ENCODE results near the gene GRIN2A.
A peak's percentile ranks its signal among the peaks of the same experiment; 100 is the strongest.

Gene GRIN2A

DNA sequence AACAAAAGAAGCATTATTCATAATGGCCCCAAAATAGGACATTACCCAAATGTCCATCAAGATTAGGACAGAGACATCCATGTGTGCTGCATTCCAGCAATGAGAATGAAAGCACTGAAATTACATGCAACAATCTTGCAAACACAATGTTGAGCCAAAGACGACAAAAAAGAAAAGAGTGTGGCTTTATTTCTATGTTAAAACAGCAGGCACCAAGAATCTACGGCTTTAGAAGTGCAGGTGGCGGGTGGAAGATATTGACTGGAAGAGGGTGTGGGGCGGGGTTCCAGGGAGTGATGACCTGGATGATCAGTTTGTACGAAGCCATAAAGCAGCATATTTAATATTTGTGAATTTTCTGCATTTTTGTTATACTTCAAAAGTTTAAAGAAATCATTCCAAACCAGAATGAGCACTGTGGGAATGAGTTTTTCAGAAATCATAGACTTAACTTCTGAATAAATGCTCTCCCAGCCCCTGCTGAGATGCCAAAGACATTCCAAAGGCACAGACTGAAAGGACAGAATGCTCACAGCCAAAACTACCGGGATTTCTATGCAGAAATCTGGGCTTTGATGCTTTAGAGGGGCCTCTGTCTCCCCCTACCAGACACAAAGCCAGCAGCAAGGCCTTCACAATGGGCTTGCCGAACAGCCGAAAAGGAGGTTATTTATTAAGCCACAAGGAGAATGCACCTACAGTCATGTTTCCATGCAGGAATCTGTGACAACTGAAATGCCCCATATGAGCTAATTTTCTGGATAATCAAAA, 361.6 kb downstream of the GRIN2A start:
- no peak for DNase-seq (ENCODE audit: low read depth)

DNA sequence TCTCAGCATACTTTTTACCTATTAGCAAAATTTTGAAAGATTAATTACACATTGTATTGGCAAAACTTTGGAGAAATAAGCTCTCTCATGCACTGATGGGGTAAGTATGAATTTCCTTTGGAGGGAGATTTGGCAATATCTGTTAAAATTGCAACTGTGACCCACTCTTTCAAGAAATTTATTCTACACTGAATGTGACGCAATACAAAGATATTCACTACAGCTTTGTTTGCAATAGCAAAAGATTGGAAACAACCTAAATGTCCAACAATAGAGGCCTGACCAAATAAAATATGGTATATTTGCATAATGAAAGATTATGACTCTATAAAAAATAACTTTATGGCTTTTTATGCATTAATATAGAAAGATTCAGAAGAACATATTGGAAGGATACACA, 363.5 kb downstream of the GRIN2A start:
- no peak for DNase-seq (ENCODE audit: low read depth)

DNA sequence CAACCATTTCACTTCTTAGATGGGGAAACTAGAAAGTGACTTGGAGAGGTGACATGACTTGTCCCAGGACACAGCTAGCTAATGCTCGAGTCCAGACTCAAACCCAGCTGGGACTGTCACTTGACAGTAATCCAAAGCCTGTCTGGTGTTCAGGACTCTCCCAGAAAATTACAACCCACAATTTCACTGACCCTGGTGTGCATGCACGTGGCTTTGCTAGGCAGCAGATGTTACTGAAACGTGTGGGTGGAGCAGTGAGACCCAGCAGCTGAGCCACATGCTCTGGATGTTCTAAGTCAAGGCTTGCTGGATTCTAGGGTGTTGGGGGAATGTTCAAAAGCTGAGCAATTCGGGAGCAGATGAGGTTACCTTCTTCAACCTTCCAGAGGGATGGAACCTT, 364.6 kb downstream of the GRIN2A start:
- no peak for DNase-seq (ENCODE audit: low read depth)

DNA sequence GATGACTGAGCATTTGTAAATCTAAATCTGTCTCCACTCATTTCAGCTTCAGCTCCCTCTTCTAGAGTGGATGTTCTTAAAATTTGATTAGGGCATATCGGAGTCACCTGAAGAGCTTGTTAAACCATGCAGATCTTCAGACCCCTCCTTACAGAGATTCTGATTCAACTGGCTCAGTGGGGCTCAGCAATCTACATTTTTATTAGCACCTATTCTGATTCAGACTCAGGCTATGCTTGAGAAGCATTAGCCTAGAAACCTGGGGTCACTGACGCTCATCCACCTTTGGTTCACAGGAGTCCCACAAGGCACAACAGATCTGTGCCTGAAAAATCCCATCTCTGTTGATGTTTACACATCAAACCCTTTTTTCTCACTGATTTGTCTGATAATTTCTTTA, 365.6 kb downstream of the GRIN2A start:
- no peak for DNase-seq (ENCODE audit: low read depth)

DNA sequence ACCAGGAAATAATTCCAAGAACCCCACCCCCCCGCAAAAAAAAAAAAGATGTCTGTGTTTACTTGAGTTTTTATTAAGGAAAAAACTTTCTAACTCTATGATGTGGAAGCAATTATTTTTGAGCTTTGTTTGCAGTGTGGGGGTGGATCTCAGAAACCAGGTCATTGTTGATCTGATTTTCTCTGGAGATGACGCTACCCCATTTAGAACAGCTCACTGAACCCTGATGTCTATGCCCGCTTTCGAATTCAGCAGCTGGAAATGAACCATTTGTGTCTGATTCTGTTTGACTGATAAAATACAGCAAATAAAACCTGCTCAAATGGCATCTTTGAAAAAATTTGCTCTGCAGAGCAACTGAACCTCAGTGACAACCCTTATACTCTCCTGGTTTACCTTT, 368.6 kb downstream of the GRIN2A start:
- DNase-seq (ENCODE audit: low read depth): no peak

DNA sequence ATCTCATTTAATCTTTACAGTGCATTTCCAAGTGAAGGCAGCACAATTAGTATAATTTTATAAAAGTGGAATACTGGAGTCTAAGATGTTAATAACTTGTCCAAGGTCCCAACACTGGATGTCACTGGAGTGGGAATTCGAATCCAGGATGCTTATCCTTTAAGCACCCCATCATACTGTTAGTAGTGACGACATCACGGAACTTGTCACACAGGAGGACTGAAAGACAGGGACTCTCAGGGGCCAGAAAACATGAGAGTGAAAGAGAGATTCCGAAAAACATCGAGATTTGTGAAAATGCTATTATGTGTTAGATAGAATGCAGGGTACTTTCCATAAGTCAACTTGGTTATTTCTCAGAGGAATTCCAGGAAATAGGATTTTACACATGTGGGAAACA, 374.0 kb downstream of the GRIN2A start:
- DNase-seq (ENCODE audit: low read depth): no peak

DNA sequence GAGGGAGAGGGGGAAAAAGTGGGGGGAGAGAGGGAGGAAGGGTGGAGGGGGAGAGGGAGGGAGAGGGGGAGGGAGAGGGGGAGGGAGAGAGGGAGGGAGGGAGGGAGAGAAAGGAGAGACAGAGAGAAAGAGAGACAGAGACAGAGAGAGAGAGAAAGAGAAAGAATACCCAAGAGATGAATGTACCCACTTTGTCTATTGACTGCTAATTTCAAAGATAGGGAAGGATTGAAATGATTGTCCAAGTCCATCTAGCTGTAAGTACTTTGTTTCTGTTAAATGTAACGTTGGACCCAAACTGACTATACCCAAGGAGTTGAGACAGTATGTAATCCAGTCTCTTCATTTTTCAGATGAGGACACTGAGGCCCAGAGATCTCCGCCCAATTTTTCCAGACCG, 374.9 kb downstream of the GRIN2A start:
- DNase-seq (ENCODE audit: low read depth): no peak

DNA sequence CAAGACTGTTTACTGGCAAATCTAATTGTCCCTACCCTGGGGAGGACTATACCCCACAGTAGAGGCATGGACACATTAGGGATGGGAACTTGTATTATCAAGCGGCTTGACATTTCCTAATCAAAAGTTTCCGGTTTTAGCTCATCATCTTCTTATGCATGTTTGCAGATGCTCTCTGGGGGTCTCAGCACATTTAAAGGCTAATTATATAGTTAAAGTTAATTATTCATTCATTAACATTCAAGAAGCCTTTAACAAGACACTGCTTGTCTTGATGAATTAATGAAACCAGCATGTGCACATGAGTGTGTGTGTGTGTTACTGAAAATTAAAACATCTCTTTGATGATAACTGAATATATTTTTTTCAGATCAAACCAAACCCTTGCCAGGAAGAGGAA, 377.1 kb downstream of the GRIN2A start:
- DNase-seq (ENCODE audit: low read depth): no peak

DNA sequence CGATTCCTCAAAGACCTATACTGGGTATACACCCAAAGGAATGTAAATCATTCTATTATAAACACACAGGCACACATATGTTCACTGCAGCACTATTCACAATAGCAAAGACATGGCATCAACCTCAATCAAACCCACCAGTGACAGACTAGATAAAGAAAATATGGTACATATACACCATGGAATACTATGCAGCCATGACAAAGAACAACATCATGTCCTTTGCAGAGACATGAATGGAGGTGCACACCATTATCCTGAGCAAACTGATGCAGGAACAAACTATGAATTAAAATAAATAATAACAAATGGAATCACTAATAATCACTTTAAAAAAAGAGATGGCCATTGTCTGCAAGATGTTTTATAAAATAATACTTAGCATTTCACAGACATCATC, 380.1 kb downstream of the GRIN2A start:
- DNase-seq (ENCODE audit: low read depth): no peak

DNA sequence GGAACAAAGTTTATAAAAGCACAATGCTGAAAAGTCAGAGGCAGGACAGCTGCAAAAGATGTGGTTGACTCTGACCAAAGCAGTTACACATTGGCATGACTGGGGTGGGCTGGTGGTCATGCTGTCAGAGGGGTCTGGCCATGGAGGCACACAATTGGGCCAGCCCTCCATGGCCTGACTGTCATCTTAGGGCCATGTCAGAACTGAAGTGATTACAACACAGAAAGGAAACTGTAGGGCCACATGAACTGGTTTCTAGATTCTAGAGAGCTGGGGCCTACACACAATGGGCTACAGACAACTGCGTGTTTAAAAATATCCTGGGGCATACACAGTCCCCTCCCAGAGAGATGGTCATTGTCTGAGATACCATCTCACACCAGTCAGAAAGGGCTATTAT, 380.6 kb downstream of the GRIN2A start:
- no peak for DNase-seq (ENCODE audit: low read depth)

DNA sequence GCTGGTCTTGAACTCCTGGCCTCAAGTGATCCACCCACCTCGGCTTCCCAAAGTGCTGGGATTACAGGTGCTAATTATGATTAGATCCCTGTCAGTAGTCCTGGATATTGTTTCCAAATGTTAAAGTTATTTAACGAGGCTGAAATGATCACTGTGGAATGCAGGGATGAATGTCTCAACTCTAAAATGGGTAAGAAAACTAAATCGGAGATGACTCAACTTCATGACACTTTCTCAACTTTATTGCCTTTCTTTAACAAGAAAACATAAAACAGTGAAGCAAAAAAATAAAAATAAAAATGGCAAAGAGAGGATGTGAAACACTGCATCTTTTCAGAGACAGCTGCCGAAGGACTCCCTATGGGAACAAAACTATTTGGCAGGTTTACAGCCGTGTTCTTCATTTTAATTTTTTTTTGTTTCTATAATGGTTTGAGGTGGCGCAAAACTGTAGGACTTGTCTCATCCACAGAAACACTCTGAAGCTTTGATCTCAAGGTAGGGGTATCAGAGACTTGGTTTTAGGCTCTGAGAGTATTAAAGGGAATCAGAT, 382.0 kb downstream of the GRIN2A start:
- no peak for DNase-seq (ENCODE audit: low read depth)

DNA sequence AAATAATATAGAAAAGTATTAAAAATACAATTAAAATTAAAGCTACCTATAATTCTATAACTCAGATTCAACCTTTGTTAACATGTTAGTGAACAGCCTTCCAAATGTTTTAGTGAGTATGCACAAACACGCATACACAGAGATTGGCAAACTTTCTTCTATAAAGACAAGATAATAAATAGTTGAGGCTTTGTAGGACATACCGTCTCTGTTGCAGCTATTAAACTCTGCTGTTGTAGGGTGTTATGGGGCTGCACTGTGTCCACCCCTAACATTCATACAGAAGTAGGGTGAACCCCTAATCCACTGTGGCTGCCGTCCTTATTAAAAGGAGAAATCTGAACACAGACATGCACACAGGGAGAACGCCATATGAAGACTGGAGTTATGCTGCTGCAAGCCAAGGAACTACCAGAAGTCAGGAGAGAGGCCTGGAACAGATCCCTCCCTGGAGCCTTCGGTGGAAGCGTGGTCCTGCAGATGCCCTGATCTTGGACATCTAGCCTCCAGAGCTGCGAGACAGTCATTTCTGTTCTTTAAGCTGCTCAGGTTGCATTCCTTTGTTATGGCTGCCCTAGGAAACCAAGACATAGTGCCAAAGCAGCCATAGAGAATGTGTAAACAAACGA, 383.2 kb downstream of the GRIN2A start:
- no peak for DNase-seq (ENCODE audit: low read depth)

DNA sequence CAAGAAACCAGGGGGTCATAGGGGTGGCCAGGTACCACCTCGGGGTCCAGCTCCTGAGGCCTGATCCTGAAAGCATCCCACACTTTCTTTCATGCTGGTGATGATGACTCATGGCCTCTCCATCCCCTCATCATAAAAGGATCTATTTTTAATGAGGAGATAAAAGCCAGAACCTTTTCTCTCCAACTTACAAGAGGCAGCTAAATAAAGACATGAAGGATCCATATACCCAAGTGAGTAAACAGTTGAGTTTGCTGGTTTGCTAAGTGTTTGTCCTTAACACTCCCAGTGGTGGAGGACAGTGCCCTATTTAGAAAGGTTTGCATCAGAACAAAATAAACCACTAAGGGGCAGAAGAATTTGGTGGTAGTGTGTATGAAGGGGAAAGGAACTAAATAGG, 383.8 kb downstream of the GRIN2A start:
- no peak for DNase-seq (ENCODE audit: low read depth)

DNA sequence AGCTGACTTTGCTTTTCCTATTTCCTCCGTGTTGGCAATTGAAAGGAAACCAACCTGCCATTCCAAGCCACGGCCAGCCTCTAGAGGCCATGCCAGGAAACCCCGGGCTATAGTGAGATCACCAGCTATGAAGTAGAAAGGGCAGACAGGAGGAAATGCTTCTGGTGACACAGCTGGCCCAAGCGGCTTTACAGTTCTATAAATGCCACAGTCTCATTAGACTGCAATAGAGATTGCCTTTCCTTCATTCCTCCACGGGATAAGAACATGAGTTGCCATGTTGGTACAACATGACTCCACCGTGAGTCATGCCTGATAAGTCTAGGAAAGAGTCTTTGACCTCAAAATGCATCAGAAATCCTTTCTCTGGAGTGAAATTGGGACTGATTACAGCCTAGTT, 384.9 kb downstream of the GRIN2A start:
- DNase-seq (ENCODE audit: low read depth): peak; percentile 66

DNA sequence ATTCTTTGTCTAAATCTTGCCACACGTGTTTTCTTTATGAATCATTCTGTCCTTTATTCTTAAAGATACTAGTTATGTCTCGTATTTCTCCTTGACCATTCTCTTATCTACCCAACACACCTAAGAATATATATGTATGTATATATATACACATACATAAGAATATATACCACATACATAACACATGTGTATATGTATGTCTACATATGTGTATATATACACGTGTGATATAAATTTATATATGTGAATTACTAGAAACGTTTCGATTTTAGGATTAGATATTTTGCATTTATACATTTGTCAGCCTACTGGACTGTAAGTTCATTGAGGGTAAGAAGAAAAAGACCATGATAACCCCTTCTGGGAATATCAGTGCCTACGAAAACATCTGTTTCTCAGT, 388.6 kb downstream of the GRIN2A start:
- DNase-seq (ENCODE audit: low read depth): no peak

DNA sequence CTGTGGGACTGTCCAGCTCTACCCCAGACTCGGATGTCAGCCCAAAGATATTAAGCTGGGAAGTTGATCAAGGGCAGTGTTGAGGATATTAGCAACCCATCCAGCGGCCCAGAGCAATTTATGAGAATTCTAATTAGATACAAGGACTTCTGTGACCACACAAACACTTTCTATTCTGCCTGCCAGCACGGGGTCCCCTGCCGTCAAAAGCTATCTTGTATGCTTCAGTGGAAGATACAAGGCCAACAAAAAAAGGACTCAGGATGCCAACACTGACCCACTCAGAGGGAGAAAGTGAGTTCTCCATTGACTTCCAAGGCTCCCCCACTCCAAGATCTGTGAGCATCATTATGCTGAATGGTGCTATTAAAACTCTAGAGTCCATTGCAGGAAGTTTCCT, 390.7 kb downstream of the GRIN2A start:
- no peak for DNase-seq (ENCODE audit: low read depth)

DNA sequence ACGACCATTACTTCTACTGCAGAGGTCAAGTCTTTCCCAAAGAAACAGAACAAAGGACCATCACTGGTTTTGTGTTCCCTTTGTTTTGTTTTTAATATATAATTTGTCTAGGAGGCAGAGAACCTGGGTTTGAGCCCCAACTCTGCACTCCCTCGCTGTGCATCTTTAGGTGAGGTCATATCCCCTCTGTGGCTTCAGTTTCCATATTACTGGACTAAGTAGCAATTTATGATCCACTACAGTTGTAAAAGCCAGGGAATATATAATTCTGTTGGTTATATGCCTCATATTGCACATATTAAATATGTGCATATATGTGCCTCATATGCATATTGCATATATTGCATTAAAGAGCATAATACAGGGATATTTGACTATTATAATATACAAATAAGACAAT, 392.0 kb downstream of the GRIN2A start:
- DNase-seq (ENCODE audit: low read depth): no peak

DNA sequence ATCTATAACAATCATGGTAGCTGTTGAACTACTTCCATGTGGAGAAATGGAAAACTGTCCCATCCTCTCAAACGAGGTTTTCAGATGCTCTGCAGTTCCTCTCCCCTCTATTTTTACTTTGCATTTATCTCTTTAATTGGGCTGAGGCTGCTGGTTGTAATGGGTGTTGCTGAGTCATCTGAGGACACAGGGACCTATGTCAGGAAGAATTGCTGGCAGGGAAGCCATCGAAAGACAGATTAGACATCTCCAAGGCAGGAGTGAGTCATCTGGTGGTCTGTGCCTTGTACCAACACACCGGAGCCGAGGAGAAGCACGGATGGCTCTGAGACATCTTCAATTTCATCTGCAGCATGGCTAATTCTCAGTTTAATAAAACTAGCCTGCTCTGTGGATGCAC, 394.5 kb downstream of the GRIN2A start:
- no peak for DNase-seq (ENCODE audit: low read depth)

DNA sequence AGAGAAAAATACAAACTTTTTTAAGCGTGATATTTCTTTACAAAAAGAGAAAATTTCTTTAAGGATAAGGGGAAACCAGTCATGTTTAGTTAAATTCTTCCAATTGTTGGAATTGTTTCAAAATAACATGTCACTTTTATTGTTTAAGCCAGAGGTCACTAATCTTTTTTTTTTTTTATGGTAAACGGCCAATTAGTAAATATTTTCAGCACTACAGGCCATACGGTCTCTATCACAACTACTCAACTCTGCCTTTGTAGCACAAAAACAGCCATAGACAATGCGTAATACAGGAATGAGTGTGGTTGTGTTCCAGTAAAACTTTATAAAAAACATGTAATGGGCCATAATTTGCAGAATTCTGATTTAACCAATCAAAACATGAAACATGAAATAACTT, 401.4 kb downstream of the GRIN2A start:
- DNase-seq (ENCODE audit: low read depth): no peak

DNA sequence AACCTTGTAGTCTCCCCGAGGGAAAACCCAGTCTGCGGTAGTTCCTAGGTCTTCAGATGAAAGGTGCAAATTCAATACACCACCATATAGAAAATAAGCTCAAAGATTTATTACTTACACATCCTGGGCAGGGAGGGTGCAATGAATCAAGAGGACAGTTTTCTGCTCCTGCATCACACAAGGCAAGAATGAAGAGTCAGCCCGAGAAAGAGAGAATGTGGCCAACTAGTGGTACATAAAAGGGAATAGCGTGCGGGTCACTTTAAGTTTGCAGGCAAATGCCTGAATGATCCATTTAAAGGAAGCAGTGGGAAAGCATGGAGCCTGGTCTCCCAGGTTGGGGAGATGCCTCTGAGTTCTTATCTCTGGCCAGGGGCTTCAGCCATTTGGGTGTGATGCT, 403.4 kb downstream of the GRIN2A start:
- DNase-seq (ENCODE audit: low read depth): no peak

DNA sequence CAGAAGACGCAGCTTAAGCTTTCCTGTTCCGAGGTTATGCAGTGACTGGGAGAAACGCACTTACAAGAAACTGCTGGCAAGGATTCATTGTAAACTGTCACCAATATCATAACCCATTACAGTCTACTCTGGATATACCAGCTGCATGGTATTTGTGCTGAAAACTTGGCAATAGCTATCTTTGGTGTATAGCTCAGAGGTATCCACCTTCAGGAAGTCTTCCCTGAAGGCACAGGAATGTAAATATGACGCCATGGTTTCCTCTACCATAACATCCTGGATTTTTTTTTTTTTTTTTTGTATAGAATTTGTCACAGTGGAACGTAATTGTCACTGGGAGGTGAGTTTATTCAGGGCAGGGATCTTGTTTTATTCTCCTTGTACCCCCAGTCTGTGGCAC, 406.2 kb downstream of the GRIN2A start:
- no peak for DNase-seq (ENCODE audit: low read depth)

DNA sequence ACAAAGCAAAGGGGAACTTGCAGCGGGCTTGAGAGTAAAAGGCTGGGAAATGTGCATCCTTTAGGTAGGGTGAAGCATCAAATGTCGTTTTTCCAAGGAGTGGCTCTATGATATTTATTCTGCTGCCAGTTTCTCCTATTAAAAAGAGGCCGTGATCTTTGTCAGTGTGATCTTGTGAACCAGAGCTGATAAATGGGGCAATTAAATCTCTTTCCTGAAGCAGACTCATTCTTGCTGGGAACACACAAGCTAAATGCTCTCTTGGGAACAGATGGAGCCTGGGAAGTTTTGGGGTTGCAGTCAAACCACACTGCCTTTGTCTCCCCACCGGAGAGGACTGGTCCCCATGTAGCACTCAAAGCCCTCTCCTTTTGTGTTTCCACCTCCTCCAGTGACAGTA, 408.9 kb downstream of the GRIN2A start:
- DNase-seq (ENCODE audit: low read depth): no peak

DNA sequence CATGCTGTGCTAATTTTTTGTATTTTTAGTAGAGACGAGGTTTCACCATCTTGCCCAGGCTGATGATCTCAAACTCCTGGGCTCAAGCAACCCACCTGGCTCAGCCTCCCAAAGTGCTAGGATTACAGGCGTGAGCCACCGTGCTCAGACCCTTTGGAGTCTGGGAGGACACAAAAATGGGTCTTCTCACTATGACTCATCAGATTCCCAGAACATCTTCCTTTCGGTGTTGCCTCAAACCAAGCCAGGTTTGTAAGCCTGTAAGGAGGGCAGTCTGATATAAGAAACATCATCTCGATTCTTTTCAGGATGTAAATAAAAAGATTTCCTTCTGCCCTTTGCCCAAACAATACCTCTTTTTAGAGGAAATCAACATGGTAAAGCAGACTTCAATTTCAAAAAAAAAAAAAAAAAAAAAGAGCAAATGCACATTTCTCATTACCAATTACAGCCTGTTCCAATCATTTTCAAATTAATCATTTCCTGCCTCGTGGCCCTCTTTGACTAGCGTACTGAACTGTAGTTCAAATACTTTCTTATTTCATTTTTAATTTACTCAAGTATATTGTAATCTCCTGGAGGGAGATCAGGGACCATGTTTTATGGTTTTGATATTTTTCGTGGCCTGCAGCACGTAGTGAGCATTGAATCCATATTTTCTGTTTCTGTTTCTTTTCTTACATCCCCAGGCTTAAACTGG, 409.6 kb downstream of the GRIN2A start:
- DNase-seq (ENCODE audit: low read depth): no peak

Measured in stromal cell of bone marrow (primary cell).